HG02973 (cell line): ENCODE data around the gene ZDHHC14.
"Not testable (repeated sequence)": the region's sequence is repeated elsewhere in the genome, so short reads cannot be mapped to it uniquely, and the experiment has no call there.

ENCODE experiments used
- ATAC-seq: cut with Tn5 transposase; IDR thresholded peaks from one replicate; pipeline ENCODE4 v1.9.1; 2021; ENCODE audit warnings: moderate library complexity; ENCODE audit not compliant: unreplicated experiment

Gene ZDHHC14

GRCh38 chr6:157676241-157676640 lies 295.3 kb downstream of the ZDHHC14 start:
- no peak for ATAC-seq

- ATAC-seq, result no peak
These were observed 296.2 kb downstream of the ZDHHC14 start for GRCh38 chr6:157677235-157677634.

GRCh38 chr6:157679605-157680580 lies 298.9 kb downstream of the ZDHHC14 start:
- ATAC-seq, result no peak

- no peak for ATAC-seq
These were observed 300.2 kb downstream of the ZDHHC14 start for GRCh38 chr6:157681041-157681650.

- no peak for ATAC-seq
These were observed 302.0 kb downstream of the ZDHHC14 start for GRCh38 chr6:157682856-157683481.

- no peak for ATAC-seq
These were observed 302.7 kb downstream of the ZDHHC14 start for GRCh38 chr6:157683707-157684106.

- no peak for ATAC-seq
These were observed 303.8 kb downstream of the ZDHHC14 start for GRCh38 chr6:157684620-157685299.

- ATAC-seq, result no peak
These were observed 304.7 kb downstream of the ZDHHC14 start for GRCh38 chr6:157685596-157686280.

GRCh38 chr6:157688275-157688959 lies 307.4 kb downstream of the ZDHHC14 start:
- ATAC-seq, result no peak

- ATAC-seq, result no peak
These were observed 308.1 kb downstream of the ZDHHC14 start for GRCh38 chr6:157688960-157689599.

GRCh38 chr6:157689875-157690274 lies 308.9 kb downstream of the ZDHHC14 start:
- no peak for ATAC-seq

- ATAC-seq, result no peak
These were observed 309.6 kb downstream of the ZDHHC14 start for GRCh38 chr6:157690441-157691210.

GRCh38 chr6:157691621-157692020 lies 310.6 kb downstream of the ZDHHC14 start:
- not testable (repeated sequence) for ATAC-seq

- ATAC-seq, result no peak
These were observed 312.9 kb downstream of the ZDHHC14 start for GRCh38 chr6:157693867-157694266.

- no peak for ATAC-seq
These were observed 314.5 kb downstream of the ZDHHC14 start for GRCh38 chr6:157695301-157696040.

- ATAC-seq, result no peak
These were observed 319.0 kb downstream of the ZDHHC14 start for GRCh38 chr6:157699777-157700636.

GRCh38 chr6:157706351-157706750 lies 325.4 kb downstream of the ZDHHC14 start:
- ATAC-seq, result not testable (repeated sequence)
